DLD1 (cell line): ENCODE data around the gene PRAME.
"Not testable (repeated sequence)": the region's sequence is repeated elsewhere in the genome, so short reads cannot be mapped to it uniquely, and the experiment has no call there.

Experiments used
- in situ Hi-C: cut with HindIII; loops from 2 replicates; pipeline ENCODE4 v1.10.0; 2017; ENCODE audit warnings: low sequenced_read_pairs

Gene PRAME

DNA sequence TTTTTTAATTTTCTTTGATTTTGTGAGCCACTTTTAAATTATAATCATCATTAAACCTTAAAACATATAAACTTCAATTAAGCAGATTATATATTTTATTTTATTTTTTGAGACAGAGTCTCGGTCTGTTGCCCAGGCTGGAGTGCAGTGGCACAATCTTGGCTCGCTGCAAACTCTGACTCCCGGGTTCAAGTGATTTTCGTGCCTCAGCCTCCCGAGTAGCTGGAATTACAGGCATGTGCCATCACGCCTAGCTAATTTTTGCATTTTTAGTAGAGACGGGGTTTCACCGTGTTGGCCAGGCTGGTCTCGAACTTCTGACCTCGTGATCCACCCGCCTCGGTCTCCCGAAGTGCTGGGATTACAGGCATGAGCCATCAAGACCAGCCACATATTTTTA lies 22.5 kb upstream of the PRAME start:
- in situ Hi-C loops, result not testable (repeated sequence)

DNA sequence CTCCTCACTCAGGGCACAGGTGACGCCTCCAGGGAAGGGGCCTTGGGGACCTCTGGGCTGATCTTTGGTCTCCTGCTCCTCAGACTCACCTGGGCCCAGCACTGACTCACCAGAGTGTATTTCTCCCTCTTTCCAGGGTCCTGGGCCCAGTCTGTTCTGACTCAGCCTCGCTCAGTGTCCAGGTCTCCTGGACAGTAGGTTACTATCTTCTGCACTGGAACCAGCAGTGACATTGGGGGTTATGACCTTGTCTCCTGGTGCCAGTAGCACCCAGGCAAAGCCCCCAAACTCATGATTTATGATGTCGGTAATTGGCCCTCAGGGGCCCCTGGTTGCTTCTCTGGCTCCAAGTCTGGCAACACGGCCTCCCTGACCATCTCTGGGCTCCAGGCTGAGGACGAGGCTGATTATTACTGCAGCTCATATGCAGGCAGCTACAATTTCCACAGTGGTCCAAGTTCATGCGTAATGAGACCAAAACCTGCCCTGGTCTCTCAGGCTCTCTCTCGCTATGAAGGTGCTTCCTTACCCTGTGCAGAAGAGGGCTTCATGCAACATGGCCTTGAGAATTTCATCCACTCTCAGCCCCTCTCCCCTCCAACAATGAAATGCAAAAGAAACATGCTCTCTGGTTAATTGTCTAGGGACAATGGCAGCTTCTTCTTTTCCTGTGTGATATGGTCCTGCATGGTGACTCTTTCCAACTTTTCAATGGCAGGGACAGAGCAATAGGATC lies 21.0 kb upstream of the PRAME start:
- in situ Hi-C loops, result no loop called here

DNA sequence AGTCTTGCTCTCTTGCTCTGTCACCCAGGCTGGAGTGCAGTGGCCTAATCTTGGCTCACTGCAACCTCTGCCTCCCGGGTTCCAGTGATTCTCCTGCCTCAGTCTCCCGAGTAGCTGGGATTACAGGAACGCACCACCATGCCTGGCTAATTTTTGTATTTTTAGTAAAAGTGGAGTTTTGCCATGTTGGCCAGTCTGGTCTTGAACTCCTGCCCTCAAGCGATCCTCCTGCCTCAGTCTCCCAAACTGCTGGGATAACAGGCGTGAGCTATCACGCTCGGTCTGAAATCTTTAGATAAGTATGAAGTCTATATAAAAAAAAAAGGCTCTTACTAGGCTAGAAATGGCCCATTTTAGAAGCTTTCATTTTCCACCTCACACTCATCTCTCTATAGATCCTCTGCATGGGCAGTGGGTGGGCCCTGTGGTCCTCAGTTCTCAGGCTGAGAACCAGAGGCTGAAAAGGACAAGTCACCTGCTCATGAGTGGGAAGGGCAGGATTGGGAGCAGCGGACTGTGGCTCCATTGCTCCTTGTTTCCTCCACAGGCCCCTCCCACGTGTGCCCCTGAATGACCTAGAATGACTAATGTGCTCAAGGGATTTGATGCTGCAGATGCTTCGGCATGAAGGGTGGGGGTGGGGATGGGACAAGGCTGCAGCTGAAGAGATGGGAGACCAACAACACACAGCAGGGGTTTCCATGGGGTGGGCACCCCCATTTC lies 19.8 kb upstream of the PRAME start:
- in situ Hi-C loops, result no loop called here

DNA sequence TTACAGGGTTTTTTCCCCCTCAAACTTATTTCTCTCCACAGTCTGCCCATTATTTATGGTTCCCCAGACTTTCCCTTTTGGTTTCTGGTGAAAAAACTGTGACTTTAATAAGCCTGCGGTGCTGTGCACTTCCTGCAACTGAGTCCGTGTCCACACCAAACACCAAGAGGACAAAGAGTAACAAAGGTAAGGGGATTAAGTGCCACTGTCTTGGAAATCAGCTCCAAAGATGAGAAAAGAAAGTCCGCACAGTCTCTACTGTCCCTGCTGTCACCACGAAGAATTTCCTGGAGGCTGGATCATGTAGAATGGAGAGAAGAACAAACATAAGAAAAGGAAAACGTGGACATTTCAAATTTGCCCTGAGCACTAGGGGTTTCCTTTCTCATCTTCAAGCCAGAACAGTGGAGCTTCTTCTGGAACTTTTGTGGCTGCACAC lies 17.9 kb upstream of the PRAME start:
- in situ Hi-C loops, result no loop called here

DNA sequence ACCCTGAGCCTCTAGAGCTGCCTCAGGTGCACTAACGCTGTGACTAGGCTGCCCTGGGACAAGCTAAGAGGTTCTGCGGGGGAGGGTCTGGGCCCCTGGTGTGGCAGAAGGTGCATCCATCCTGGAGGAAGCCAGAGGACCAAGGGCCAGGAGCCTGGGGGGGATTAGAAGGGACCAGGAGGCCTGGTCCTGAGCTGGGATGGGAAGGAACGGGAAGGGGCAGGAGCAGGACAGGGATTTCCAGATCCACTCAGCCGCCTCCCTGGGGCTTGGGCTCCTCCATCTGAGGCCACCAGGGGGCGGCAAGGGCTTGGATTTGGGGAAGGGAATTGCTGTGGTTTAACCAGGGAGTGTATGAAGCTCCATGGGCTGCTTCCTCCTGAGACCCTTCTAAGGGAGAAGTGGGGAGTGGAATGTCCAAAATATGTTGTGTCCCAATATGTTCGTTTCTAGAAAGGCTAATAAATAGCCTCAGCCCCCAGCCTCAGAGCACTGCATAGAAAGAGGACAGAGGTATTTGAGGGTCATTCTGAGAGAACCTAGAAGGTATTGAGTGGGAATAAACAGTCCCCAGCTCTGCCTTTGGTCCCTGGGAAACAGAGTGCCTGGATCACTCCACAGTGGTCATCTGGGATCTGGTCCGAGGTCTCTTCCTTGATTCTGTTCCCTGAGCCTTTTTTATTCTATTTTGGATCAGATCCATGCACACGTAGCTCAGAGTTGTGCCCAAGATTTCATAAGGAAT lies 17.4 kb upstream of the PRAME start:
- in situ Hi-C loops, result no loop called here

DNA sequence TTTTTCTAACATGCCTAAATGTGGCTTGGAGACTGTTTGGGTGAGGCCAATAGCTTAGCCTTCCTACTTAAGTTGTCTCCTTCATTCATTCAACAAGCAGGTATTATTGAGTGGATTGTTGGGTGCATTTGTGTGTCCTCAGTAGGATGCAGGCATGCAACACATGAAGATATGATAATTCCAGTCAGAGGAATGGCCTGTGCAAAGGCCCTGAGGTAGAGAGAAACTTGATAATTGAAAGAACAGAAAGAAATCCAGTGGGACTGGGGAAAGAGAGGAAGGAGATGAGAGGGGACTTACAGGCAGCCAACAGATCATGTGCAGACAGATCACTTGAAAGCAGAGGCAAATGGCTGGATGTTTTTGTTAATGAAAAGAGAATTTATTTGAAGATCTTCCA lies 15.3 kb upstream of the PRAME start:
- in situ Hi-C loops, result loop anchor here (25.0 kb wide), 1 partner anchor 188 kb away; no protein-coding TSS in a partner anchor

DNA sequence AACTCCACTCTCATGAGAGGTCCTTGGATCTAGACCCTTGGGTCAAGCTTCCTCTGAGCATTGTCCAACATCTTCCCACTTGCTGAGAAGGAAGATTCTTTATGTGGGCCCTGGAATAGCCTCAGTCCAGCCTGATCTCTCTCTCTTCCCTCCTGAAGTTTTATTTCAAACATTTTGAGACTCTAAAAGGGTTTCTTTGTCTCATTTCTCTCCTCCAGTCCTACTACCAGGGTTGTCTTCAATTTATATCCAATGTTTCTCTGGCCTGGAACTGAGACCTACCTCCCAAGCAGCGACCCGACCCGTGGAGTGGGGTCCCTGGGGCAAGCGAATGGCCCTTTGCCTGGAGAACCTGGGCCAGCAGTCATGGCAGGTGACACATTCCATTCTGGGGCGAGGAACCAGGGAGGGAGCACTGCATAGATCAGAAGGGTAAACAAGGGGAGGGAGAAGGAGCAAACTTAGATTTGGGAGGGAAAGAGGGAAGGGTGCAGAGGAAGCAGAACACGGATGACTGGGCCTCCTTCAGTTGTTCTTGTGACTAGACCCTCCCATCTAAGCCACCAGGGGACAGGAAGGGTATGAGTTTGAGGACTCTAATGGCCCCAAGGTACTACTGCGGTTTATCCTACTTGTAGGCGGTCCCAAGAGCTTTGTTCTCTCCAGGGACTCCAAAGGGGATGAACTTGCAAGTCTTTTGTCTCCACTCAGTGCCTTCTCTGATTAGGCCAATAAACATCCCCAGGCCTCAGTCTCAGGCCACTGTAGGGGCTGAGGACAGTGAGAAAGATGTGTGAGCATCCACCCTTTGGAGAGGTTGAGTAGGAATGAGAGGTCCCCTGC lies 14.2 kb upstream of the PRAME start:
- in situ Hi-C loops, result loop anchor here (25.0 kb wide), 1 partner anchor 189 kb away; no protein-coding TSS in a partner anchor

DNA sequence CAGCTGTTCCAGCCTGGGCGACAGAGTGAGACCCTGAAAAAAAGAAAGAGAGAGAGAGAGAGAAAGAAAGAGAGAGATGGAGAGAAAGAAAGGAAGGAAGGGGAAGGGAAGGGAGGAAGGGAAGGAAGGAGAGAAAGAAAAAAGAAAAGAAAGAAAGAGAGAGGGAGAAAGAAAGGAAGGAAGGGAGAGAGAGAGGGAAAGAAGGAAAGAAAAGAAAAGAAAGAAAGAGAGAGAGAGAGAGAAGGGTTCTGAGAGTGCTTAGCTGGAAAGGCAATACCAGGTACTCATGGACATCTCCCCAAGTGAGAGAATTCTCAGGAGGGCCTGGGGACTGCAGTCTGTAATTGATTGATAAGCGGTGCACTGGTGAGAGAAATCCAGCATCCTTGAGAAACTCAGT lies 12.8 kb upstream of the PRAME start:
- in situ Hi-C loops, result loop anchor here (25.0 kb wide), 1 partner anchor 190 kb away; no protein-coding TSS in a partner anchor

DNA sequence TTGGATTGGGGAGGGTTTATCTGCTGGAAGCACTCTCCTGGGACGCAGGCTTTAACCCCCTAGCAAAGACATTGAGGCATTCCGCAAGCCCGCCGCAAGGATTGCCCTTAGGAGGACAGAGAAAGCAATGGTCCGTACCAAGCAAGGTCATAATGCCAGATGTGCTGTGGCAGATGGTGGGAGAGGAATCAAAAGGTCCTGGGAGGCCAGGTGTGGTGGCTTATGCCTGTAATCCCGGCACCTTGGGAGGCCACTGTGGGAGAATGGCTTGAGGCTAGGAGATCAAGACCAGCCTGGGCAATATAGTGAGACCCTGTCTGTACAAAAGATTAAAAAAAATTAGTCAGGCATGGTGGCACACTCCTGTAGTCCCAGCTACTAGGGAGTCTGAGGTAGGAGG lies 12.4 kb upstream of the PRAME start:
- in situ Hi-C loops, result loop anchor here (25.0 kb wide), 1 partner anchor 191 kb away; no protein-coding TSS in a partner anchor

DNA sequence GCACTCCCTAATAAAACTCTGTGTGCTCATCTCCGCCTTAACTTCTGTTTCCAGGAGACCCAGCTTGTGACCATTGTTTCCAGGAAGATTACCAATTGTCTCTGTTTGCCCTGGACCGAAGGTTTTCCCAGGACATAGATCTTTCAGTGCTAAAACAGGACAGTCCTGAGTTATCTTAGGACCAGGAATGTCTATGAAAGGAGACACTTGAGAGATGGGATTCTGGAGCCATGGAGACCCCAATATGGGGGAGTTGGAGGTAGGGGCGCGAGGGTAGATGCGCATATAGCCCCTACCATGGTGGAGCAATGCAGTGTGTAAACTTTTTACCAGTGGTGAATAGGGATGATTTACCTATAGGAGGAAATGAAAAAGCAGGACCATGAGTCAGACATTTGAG lies 10.2 kb upstream of the PRAME start:
- in situ Hi-C loops, result loop anchor here (25.0 kb wide), 1 partner anchor 193 kb away; no protein-coding TSS in a partner anchor

DNA sequence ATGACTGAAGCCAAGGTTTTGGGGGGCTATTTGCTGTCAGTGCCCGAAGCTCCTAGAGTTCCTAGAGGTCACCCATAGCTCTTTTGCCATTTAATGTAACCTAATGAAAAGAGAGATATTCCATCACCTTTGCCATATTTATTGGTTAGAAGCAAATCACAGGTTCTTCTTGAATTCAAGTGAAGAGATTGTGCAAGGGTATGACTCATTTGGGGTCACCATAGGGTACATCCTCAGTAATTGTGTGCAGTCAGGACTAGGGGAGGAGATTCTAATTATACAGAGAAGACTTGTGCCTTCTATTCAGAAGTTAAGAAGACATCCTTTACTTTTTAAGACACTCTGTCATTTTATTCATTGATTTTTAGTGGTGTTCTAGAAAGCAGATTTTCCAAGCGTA lies 6.9 kb upstream of the PRAME start:
- in situ Hi-C loops, result loop anchor here (25.0 kb wide), 1 partner anchor 196 kb away; no protein-coding TSS in a partner anchor

DNA sequence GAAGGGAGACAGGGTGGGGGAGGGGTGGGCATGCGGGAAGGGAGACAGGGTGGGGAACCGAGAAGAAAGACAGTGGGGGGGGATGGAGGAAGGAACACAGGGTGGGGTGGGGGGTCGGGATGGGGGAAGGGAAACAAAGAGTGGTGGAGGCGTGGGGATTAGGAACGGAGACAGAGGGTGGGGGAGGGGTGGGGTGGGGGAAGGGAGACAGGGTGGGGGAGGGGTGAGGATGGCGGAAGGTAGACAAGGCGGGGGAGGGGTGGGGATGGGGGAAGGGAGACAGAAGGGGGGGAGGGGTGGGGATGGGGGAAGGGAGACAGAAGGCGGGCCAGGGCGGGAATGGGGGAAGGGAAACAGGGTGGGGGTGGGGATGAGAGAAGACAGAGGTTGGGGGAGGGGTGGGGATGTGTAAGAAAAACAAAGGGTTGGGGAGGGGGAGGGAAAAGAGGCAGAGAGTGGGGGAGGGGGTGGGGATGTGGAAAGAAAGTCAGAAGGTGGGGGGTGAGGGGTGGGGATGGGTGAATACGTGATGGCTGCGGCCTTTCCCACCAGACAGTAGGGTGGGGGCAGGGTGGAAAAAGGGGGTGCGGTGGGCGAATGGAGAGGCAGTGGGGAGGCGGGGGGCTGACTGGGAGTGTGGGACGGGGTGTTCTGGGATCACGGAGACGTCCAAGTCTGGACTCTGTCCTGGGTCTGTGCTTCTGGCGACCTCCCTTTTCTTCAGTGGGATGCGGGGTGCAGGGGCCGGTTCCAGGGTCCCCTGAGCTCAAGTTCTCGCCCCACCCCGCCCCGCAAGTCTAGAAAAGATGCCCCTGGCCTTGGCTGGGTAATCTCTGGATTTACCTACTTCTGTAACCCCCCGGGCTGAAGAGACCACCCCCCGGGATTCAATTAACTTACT lies 744 bp downstream of the PRAME start:
- in situ Hi-C loops, result loop anchor here (25.0 kb wide), 1 partner anchor 204 kb away; no protein-coding TSS in a partner anchor

DNA sequence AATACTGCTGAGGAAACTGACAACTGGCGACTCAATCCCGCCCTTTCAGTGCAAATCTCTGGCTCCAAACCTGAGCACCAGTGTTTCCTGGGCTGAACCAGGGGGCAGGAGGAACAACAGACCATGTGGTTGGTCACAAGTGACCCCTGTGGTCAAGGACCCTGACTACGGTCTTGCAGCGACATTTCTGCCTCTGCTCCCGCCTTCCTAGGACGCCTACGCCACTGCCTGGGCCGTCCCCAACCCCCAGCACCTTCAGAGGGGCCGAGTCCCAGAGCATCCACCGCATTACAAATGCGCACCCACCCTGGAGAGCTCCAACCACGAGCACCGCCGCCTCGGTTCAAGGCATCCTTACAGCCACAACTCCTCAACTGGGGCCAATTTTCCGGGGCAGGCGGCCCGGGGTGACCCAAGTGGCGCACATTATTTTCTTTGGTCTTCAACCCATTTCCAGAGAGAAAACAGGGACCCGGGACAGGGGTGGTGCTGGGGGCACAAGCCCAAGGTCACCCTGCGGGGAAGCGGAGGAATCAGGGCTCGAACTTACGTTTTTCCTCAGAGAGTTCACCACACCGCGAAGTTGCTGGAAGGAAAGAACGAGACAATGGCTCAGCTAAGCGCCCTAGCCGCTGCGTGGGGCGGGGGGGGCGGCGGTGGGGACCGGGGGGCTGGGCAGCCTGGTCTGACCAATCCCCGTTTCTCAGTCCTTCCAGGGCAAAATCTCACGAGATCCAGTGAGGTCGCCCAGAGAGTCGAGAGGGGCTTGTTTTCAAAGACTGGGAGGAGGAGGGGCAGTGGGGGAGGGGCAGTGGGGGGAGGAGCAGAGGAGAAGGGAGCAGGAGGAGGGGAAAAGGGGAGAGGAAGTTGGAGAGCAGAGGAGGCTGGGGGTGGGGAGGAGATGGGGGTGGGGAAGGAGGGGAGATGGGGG lies 1.8 kb downstream of the PRAME start:
- in situ Hi-C loops, result loop anchor here (25.0 kb wide), 1 partner anchor 205 kb away; no protein-coding TSS in a partner anchor

DNA sequence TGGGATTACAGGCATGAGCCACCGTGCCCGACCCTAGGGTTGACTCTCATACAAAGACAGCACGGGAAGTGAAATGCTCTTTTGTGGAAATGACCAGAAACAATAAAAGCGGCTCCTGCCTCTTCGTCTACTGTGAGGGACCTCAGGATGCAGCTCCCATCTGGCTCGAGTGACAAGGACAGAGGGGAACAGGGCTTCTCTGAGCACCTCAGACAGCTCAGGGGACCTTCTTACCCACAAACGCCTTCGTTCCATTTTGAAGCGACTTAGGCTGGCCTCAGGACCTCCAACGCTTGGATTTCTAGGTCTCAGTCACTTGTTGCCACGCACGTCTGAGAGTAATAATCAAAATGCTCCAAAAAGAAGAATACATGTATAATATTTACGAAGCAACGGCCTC lies 2.5 kb downstream of the PRAME start:
- in situ Hi-C loops, result loop anchor here (25.0 kb wide), 1 partner anchor 206 kb away; no protein-coding TSS in a partner anchor

DNA sequence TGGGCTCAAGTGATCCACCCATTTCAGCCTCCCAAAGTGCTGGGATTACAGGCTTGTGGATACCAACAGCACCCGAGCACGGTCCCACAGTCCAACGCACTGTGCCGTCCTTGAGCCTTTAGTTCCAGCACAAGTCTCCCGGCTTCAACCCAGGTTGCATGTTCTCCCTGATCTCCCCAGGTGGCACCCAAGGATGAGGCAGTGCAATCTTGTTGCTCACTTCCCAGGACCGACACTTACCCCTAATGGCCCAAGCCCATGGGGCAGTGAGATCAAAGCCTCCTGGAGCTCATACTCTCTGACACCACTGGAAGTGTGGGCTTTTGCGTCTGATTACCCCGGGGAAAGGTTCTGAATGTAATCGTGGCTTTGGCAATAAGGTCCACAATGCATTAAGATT lies 3.5 kb downstream of the PRAME start:
- in situ Hi-C loops, result loop anchor here (25.0 kb wide), 1 partner anchor 207 kb away; no protein-coding TSS in a partner anchor

DNA sequence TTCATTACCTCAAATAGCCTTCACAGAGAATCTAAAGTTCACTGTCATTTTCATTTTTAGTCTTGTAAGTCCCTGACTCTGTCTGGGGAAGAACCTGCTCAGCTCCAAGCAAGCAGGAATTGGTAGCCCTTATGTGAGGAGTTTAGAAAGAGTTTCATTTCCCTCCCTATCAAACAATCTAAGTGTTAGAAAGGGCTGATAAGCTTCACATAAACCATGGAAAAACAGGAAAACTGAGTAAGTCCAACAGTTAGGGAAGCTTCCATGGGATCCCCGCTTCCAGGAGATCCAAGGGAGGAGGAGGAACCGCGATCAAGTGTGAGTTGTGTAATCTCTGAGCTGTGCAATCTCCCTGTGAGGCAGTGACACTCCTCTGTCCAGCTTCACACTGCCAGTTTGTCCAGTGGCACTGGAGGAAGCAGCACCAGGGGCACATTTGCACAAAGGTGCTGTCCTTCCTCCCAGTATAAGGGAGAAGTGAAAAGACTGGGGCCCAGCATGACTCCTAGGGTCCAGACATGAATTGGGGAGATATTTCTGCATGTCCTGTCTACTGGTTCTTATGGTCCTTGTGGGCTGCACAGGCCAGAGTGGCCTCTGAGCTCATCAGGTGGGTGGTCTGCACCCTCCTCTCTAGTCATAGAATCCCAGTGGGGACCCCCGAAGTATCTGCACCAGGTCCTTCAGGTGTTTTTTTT lies 4.3 kb downstream of the PRAME start:
- in situ Hi-C loops, result loop anchor here (25.0 kb wide), 1 partner anchor 208 kb away; no protein-coding TSS in a partner anchor
